NK-92 treated with Interleukin-12 subunit alpha and Interleukin-12 subunit beta, amount 100 ng/mL, for 24 hours (cell line): ENCODE results near the gene POLR1H.
A peak's percentile ranks its signal among the peaks of the same experiment; 100 is the strongest.

ENCODE experiments used
- DNase-seq: peaks from one replicate; lab custom pipeline; 2025; lab: John Stamatoyannopoulos, UW

Gene POLR1H

DNA sequence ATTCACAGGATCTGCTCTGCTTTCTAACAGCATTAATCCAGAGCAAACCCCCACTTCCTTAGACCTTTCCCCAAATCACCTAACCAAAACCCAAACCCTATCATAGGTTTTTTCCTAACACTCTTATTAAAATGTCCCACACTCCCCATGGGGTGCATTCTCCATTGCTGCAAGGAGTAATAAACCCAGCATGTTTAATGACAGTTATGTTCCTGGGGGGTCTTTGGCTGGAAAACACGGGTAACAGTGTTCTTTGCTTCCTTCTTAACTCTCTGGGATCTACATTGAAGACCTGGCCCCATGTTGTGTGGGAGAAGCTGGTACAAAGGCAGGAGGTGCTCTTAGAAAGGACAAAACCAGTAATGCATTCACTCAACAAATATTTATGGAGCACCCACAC, 35.8 kb downstream of the POLR1H start:
- DNase-seq: no peak

DNA sequence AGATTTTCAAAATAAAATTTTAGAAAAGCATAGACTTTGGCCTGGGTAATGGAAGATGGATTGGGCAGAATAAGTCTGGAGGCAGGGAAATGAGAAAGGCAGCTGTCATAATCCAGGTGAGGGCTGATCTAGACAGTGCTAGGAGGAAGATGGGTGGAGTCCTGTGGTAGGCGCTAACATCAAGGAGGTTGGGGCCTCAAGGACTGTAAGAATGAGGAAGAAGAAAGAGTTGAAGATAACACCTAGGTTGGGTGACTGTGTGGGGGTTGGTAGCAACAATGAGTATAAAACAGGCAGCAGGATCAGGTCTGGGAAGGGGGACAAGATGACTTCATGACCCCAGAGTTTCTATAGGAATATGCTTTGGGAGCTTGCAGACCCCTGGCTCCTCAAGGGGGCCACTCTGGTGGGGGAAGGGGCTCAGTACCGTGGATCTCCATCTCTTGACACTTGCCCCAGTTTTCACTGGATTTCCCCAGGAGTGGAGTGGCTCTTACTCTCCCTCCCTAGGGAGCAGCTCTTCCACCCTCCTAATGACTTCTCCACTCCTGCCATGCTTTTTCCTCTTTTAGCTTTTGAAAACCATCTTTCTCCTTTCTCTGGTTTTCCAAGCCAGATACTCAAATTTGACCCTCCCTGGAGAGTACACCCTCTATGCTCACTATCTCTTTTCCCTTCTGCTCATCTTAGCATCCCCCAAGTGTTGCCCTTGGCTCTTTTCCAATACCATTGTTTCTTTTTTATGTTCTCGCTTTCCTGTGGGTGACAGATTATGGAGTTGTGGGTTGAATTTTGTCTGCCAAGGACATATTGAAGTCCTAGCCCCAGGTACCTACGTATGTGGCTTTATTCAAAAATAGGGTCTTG, 37.1 kb downstream of the POLR1H start:
- no peak for DNase-seq

GRCh38 chr6:30100154-30100553, 39.1 kb downstream of the POLR1H start:
- DNase-seq: no peak

DNA sequence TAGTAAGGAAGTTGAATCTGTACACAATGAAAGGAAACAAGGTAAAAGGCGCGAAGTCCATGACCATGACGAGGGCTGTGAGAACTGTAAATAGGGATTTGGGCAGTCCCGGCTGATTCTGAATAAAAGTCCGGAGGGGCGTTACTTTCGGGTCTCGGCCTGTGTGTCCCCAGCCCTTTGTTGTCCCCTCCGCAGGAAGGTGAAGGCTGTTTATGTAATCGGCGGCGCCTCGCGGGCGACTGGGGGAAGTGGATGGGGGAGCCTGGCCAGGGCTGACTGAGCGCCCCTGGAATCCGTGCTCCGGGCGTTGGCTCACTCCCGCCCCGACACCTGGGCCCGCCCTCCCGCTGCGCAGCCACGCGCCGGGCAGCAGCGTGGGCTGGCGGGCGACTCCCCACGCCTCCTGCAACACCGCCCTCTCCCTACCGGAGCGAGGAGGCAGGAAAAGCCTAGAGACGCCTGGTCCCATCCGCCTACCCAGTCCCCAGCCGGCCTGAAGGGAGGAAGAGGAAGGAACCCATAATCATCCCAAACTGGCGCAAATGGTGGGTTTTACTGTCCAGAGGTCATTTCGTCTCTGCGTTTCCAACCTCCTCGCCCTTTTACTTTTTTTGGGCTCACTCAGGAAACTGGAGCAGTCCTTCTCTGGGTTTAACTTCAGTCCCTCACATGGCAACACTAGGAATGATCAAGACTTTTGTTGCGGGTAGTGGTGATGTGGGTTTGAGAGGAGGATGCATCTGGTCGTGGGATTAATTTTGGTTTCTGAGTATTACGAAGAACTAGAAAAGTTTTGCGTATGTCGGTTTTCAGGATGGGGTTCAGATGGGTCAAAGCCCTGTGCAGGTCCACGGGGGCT, 39.7 kb downstream of the POLR1H start:
- DNase-seq: no peak

DNA sequence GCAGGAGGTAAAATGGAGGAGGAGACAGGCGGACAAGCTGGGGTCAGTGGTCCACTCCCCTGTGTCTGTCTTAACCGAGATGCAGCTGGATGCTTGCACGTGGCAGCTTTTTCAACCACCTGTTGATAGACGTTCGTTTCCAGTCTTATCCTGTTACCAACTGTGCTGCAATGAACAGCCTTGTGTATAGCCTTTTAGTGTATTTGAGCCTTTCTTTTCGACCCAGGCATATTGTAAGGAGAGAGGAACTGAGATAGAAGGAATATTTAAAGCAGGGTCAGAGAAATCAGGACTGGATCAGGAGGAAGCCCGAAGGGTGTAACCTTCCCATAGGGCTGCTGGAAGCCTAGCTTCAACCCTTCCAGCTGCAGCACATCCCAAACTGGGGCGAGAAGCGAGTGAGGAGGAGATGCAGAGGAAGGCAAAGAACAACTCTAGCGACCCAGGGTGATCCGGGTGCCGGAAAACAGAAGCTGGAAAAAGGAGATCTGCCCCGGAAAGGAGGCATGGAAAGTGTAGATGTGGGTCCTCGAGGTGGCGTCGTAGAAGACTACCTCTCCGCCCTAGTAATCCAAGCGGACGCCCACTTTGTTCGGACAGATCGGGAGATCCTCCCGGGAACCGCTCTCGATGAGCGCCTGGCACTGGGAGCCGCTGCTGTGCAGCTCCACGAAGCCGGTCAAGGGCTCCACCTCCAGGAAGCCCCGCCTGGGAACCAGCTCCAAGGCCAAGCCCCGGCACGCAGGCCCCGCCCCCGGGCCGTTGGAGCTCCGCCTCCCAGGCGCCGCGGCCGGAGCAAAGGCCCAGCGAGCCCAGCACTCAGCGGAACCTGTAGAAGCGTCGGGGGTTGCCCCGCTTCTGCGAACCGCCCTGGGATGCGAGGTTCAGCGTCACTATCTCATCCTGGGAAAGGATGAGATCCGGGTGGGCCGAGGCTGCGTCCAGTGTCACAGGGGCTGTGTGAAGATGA, 40.7 kb downstream of the POLR1H start:
- no peak for DNase-seq

DNA sequence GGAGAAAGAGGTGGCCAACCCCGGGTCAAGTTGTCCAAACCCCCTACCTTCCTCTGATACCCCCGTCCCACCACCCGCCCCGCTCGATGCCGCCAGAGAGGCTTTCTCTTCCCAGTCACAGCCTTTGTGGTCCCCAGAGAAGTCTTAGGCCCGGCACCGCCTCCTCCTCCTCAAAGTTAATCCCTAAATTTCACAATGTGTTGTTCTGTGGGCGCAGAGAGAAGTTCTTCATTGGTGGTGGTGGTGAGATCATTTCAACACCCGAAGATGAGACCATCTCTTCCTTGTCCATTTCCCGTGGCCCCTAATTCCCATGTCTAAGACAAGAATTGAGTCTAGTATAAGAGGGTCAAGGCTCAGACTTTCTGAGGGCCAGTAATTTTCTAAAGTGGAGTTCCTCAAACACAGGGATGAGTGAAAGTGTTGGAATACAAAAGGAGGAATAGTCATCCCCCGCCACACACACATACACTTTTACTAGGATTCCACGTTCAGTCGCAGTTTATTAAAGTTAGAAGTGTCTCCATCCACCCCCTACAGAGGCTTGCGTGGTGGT, 41.4 kb downstream of the POLR1H start:
- DNase-seq: no peak

- peak; percentile 34 for DNase-seq
These were observed 42.2 kb downstream of the POLR1H start for GRCh38 chr6:30102970-30103871.

- DNase-seq: no peak
These were observed 42.8 kb downstream of the POLR1H start for GRCh38 chr6:30103872-30104179.

GRCh38 chr6:30104661-30105060, 43.6 kb downstream of the POLR1H start:
- no peak for DNase-seq

GRCh38 chr6:30111266-30111856, 50.3 kb downstream of the POLR1H start:
- DNase-seq: no peak

DNA sequence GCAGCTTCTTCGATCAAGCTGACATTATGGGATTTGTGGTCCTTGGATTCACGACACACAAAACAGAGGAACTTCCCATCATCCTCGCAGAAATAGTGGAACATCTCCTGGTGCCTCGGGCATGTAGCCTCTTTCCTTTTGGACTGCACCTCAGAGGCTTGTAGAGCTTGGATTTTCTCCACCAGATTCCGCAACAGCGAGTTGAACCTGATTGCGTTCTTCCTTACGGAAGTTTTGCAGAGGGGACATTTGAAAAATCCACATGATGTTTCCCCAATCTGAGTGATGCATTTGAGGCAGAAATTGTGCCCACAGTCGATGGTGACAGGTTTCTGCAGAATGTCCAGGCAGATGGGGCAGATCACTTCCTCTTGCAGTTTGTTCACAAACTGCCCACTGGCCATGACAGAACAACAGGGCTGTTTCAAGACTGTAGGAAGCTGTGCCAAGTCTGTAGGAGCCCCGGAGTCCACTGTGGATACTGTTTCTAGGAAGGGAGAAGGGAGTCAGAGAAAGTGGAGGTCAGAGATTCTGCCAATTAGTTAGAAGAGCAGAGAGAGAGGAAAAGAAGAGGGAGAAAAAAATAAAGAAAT, 51.4 kb downstream of the POLR1H start:
- no peak for DNase-seq

DNA sequence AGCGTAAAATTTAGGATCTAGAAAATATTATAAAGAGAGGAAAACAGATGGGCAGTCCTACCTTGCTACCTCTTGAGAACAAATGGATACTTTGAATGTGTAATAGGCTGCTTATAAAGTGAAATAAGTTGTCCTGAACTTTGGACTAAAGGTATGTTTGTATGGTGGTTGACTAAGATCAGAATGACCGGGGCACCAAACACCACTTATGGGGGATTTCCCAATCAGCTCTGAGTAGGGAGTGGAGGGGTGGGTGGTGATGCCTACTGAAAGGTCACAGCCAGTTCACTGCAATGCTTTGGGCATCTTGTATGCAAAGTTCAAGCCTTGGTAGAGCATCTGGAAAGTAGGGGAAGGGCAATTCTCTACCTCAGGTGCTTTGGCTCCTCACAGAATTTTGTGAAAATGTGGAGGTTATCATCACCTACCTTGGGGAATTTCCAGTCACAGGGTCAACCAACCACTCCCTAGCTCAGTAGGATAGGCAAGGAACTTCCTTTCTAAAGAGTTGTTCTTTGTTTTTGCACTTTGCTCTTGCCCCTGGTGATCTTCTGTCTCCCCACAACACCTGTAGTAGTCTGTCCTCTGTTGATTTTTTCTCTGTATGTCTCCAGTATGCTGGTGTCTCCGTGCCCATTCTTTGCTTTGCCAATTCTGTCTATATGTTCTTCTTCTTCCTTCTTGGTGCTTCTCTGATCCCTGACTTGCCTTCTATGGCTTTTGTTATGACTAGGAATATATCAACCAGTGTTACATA, 52.1 kb downstream of the POLR1H start, which contains the start of gene TRIM31:
Gene TRIM31, minus strand, starts transcription at position 88 of the 757 bp plus-strand sequence. CDS start 285 bp downstream, outside the sequence.
- no peak for DNase-seq

DNA sequence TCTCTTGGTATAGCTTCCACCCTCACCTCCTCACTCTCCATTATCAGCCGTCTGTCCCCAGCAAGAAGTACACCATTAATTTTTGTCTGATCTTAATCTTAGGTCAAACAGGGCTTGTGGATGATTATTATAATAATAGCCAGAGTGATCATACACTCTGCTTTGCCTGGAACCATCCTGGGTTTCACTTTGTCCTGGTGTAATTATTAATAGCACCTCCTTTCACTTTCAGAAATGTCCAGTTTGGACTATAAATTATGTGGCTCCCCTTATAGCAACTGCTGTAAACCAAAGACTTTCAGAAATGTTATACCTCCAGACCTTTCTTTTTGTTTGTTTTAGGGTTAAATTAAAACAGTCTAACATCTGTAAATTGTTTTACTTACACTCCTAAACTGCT, 52.8 kb downstream of the POLR1H start:
- DNase-seq: no peak
